Vagina (tissue), 2 donors: Measurements from ENCODE around the gene AJM1.
"Not testable (repeated sequence)": the region's sequence is repeated elsewhere in the genome, so short reads cannot be mapped to it uniquely, and the experiment has no call there.

ENCODE experiments used
- CTCF ChIP-seq, 3 experiments: fragments of 450-650 bp in 2 of 3; fragments of 200-600 bp in 1 of 3; sonication (generic) in 1 of 3; IDR thresholded peaks; one replicate each; pipeline ENCODE4 v1.5.1; 2017 to 2019; ENCODE audit warnings: antibody characterized with exemption in 3 of 3, mild to moderate bottlenecking in 2 of 3, moderate library complexity in 2 of 3
- POLR2A ChIP-seq, 2 donors: fragments of 450-650 bp; IDR thresholded peaks; one replicate each; pipeline ENCODE4 v1.6.1; 2017; ENCODE audit warnings: antibody characterized with exemption in 2 of 2, mild to moderate bottlenecking in 2 of 2, moderate library complexity in 2 of 2
- POLR2AphosphoS5 ChIP-seq, 2 donors: sonication (generic); formaldehyde crosslinking; IDR thresholded peaks; one replicate each; pipeline ENCODE4 v1.9.0; 2017; ENCODE audit warnings: antibody characterized with exemption in 2 of 2, mild to moderate bottlenecking in 2 of 2, low read depth in 1 of 2; ENCODE audit not compliant: insufficient read depth in 1 of 2

- peak in 2 of 3 experiments; percentile 47 to 49 for TF ChIP-seq CTCF (IDR thresholded peaks at IDR 0.05)
- not testable (repeated sequence) for TF ChIP-seq POLR2A (IDR thresholded peaks at IDR 0.05); POLR2AphosphoS5 (IDR thresholded peaks at IDR 0.05; ENCODE audit: insufficient read depth in 1 of 2, low read depth in 1 of 2)
Observed at GRCh38 chr9:136843801-136844740, 1.8 kb downstream of the AJM1 start.
